Forelimb muscle (tissue), 1 donor: ENCODE results near the gene TMEM260. TPM values are rescaled to one million over a fixed set of nuclear protein-coding genes. Genes with fewer than 3 reads are reported as not detected.

Experiments
- DNase-seq: peaks from one replicate; pipeline ENCODE4 v3.0.0-alpha.2; 2013; ENCODE audit warnings: low read depth
- polyA plus RNA-seq: library from polyadenylated mRNA; unstranded; fragments of 120-200 nt; gene quantifications from one replicate; pipeline ENCODE4 v1.2.1, GENCODE V29; 2013; ENCODE audit not compliant: insufficient read length

Gene TMEM260
- polyA plus RNA-seq, result 9.6 TPM

GRCh38 chr14:56579345-56580220 is at the start of gene TMEM260:
TSS of gene TMEM260 (plus strand) at chr14:56579798. CDS start at chr14:56579915, 117 bp downstream.
- DNase-seq, result peak; percentile 70

- DNase-seq, result no peak
These were observed 47.1 kb upstream of the TMEM260 start for GRCh38 chr14:56532546-56532945.

- DNase-seq, result no peak
These were observed 44.9 kb upstream of the TMEM260 start for GRCh38 chr14:56534656-56535055.

DNA sequence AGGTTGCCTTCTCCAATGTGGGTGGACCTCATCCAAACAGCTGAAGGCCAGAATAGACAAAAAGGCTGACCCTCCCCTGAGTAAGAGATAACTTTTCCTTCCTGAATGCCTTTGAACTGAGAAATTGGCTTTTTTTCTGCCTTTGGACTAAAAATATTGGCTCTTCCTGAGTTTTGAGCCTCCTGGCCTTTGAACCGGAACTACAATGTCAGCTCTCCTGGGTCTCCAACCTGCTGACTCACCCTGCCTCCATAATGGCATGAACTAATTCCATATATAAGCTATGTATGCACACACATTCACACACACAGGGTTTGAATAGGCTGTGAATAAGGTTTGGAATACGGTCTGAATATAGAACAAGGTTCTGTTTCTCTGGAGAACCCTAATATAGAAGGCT is 39.7 kb upstream of the TMEM260 start:
- DNase-seq, result no peak

DNA sequence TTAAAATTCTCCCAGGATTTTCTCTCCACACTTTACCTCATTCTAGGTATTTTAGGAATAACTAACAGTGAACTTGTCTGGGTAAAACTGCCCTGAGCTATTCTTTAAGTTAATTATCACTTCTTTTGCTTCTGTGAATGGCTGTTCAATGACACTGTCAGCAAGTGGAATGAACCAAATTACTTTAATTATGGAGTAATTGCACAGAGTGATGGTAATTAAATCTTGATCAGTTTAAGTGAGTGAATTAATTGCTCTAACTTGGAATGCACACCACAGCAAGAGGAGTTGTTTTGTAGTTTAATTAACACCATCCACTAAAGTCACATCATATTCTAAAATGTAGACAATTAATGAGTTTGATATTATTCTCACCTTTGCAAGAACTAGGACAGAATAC is 36.2 kb upstream of the TMEM260 start:
- DNase-seq, result no peak

DNA sequence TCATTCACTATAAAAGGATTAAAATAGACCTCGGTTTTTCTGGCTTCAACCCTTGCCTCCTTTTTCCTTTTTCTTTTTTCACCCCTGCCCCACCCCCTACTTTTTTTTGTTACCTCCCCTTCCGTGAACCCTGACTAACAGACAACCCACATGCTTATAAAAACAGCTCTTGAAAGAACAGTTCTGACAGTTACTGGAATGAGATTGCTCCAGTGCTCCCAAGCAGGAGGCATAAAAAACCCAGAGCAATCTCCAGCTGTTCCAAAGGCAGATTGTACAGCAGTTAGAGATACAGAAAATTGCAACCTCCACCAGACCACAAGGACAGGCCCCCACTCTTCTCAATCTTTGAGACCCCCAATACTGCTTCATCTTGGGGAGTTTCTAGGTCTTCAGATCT is 29.9 kb upstream of the TMEM260 start:
- DNase-seq, result no peak

DNA sequence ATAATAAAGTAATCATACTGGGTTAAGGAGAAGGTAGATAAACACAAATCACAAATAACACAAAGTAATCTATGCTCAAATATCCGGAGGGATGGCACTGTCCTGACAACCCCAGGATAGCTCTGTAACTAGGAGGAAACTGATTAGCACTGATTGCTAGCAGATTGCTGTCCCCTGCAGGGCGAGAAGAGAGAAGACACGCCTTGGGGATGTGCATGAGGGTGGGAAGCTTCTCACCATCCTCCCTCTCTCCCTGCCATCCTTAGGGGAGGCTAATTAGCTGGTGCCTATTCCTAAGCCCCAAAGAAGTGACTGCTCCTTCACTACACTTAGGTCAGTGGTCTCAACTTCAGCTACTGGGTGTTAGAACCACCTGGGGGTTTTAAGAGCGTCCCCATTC is 27.0 kb upstream of the TMEM260 start:
- no peak for DNase-seq

- DNase-seq, result no peak
These were observed 25.3 kb upstream of the TMEM260 start for GRCh38 chr14:56554301-56554700.

DNA sequence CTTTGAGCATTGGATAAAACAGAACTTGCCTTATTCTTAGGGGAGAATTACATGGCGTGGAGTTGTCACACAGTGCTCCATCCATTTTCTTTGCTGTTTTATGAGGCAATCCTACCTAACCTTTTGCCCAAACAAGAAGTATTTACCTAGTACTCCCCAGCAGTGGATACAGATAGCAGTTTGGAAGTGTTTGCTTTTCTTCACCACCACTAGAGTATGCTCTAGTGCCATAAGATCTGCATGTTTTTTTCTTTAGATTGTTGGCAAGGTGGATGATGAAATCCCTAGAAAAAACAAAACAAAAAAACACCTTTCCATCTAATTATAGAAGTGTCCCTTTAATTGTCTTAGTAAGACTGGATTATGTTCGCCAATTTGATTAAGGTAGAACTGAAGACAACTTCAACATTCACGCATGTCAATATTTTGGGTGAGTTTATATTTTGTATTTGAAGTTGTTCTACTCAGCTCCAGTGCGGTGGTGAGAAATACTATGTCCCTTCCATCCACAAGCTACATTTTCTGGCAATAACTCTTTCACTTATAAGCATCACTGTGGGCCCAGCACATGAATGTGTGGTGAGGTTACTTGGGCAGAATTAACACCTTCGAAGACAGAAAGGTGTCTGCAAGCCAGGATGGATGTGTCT is 23.6 kb upstream of the TMEM260 start:
- DNase-seq, result no peak

DNA sequence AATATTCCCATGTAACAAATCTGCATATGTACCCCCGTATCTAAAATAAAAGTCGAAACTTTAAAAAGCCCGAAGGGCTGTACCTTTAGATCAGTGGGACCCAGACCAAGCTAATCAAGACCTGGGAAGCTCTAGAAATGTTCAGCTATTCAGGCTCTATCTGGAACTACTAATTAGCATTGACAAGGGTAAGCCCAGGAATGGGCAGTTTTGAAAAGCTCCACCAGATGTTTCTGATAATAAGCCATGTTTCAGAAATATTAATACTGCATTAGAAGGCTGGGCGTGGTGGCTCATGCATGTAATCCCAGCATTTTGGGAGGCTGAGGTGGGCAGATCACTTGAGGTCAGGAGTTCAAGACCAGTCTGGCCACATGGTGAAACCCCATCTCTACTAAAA is 20.4 kb upstream of the TMEM260 start:
- no peak for DNase-seq

GRCh38 chr14:56561606-56562005 is 18.0 kb upstream of the TMEM260 start:
- peak; percentile 22 for DNase-seq

GRCh38 chr14:56562883-56563282 is 16.7 kb upstream of the TMEM260 start:
- no peak for DNase-seq

DNA sequence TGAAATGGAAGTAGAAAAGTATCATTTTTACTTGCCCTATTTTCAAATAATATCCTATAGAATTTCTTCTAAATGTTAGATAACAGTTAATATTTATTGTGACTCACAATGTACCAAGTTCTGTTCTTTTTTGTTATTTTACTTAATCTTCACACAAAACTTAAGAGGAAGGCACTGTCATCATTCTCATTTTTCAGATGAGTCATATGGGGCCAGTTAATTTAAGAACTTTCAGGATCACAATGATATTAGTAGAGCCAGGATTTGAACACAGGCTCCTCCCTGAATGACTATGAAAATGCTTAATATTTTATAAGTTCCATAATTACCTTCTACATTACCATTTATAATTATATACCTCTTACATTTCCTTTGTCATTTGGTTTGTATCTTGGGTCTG is 10.4 kb upstream of the TMEM260 start:
- no peak for DNase-seq

- DNase-seq, result no peak
These were observed 9.3 kb upstream of the TMEM260 start for GRCh38 chr14:56570295-56570694.

- DNase-seq, result no peak
These were observed 668 bp downstream of the TMEM260 start for GRCh38 chr14:56580221-56580711.

DNA sequence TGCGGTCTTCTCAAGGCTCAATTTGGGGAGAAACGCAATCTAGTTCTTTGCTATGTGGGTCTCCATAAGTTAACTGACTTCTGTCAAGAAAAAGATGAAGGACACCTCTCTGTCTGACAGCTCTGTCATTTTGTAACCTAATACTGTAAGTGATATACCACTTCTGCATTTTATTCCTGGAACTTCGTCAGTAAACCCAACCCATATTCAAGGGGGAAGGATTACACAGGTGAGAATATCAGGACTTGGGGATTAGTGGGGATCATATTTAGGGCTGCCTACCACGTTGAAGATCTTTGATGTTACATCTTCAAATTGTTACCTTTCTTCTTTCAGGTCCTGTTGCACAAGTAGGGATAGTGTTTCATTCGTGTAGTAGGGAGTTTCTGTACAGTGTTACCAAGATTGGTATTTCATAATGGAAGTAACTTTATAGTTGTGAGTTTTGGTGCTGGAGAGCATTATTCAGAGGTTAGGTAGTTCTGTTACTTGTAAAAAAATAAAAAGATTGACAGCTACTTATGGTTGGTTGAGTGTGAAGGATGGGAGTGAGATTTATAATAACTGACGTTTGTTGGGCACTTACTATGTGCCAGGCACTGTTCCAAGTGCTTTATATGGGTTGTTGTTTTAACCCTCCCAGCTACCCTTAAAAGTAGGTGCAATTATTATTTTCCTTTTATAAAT is 1.6 kb downstream of the TMEM260 start:
- no peak for DNase-seq

DNA sequence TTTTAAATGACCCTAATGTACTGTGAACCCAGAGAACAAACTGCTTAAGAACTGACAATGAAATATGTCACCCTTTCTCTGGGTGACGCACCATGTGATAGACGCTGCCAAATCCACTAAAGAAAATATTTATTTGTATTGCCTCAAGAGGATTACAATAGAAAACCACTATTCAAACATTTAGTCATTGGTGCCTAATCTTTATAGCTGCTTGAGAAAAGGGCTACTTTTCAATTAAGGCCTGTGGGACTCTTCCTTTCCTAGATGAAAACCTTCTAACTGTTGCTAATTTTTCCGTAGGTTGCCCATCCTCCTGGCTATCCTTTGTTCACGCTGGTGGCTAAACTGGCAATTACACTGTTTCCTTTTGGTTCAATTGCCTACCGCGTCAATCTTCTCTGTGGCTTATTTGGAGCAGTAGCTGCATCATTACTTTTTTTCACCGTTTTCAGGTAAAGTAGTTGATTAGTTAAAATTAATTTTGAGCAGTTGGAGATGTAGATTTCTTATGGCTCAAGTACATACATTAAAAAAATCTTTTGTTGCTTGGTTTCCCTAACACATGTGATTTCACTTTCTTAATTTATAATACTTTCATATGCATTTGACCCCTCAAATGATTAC is 6.0 kb downstream of the TMEM260 start:
- no peak for DNase-seq

DNA sequence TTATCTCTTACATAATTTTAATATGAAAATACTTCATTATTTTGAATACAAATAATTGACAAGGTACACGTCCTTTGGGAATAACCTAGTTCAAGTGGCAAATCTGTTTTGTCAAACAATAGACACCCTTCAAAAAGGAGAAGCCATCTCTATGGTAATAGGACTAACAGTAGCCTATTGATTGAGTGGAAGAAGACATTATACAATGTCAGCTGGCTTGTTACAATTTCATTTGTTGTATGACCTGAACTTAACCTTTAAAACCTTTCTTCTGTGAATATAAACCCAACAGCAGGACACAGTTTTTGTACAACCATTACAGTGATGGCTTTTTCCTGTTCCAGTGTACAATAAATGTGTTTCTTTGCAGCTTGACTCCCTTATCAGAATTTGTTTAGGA is 8.1 kb downstream of the TMEM260 start:
- no peak for DNase-seq

- no peak for DNase-seq
These were observed 10.9 kb downstream of the TMEM260 start for GRCh38 chr14:56590535-56590960.

GRCh38 chr14:56592746-56593544 is 13.3 kb downstream of the TMEM260 start:
- no peak for DNase-seq

DNA sequence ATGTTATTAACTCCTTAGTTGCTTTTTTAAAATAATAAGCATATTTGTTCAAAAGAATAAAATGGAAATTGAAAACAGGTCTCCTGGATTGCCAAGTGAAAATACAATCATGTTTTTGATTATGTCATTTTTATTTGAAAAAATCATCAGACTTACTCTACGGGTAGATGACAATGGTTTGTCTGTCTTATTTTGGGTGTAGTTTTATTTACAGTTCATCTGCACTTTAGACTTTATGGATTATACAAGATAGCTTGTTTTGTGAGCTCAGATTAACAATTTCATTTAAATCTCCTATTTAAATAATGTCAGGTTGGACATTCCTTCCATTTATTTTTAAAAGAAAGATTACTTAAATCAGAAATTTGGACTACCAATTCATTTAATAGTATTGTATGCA is 14.8 kb downstream of the TMEM260 start:
- no peak for DNase-seq
